A549 treated with ZK216348 at 1 μM for 4 hours (cell line): Measurements from ENCODE around the gene OR13F1. TPM values are rescaled to one million over a fixed set of nuclear protein-coding genes. Genes with fewer than 3 reads are reported as not detected.

ENCODE experiments used
- total RNA-seq: library from RNA; stranded (reverse); fragments of 200-300 nt; extraction: Qiagen RNA extraction; gene quantifications from 5 replicates; pipeline ENCODE4 v1.2.3, GENCODE V29; 2022; ENCODE audit warnings: low read depth

Gene OR13F1, protein sequence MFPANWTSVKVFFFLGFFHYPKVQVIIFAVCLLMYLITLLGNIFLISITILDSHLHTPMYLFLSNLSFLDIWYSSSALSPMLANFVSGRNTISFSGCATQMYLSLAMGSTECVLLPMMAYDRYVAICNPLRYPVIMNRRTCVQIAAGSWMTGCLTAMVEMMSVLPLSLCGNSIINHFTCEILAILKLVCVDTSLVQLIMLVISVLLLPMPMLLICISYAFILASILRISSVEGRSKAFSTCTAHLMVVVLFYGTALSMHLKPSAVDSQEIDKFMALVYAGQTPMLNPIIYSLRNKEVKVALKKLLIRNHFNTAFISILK
- total RNA-seq: not detected in 5 replicates

DNA sequence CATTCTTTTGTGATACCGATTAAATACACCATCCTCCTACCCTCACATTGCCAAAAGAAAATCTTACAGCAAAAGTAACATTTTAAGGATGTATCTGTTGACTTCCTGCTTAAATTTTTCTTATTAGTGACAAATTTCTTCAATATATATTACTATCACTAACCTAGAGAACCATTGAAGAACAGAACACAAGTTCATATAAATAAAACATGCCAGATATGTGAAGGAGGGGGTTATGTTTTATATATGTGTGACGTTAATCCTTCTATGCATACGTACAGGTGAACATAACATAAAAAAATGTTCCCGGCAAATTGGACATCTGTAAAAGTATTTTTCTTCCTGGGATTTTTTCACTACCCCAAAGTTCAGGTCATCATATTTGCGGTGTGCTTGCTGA, at the start of gene OR13F1:
OR13F1 (plus strand) TSS at position 301 of the 400 bp plus-strand sequence; CDS start at position 301, 0 bp downstream.

GRCh38 chr9:104527109-104527508, 23.0 kb downstream of the OR13F1 start, which contains the start of gene OR13C4:
TSS of gene OR13C4 (minus strand) at chr9:104527209. CDS start at chr9:104527209, 0 bp downstream.

DNA sequence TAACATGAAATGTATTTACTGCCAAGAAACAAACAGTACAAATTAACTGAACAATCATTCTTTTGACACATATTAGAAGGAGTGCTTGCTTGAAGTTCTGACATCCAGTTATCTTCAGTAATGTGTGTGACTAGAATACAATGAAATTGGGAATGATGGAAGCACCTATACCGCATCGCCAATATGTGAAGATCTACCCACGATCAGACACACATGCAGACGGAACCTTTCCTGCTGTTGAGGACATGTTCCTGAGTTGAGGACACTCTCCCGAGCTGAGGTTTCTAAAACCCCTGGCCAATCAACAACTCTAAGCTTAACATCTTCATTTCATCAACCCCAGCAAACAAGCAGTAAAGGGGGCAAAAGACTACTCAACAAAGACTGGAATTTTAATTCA, 32.7 kb downstream of the OR13F1 start, which contains the start of gene OR13C3:
OR13C3 (minus strand) TSS at position 101 of the 400 bp plus-strand sequence. CDS start 133 bp downstream, outside the sequence.

Other genes with a start within 250 kb of the OR13F1 start
- not detected in 5 replicates for gene OR13C4, start 22.9 kb downstream of the OR13F1 start, total RNA-seq
- not detected in 5 replicates for gene OR13C3, start 32.6 kb downstream of the OR13F1 start, total RNA-seq
- not detected in 5 replicates for gene OR13C8, start 64.9 kb downstream of the OR13F1 start, total RNA-seq
- gene OR13C5, start 95.2 kb downstream of the OR13F1 start, total RNA-seq: not detected in 5 replicates
- gene OR13C2, start 101.4 kb downstream of the OR13F1 start, total RNA-seq: not detected in 5 replicates
- not detected in 5 replicates for gene OR13C9, start 113.9 kb downstream of the OR13F1 start, total RNA-seq
- not detected in 5 replicates for gene OR13D1, start 190.3 kb downstream of the OR13F1 start, total RNA-seq
- 10.5 to 17.0 TPM (median 14.8 TPM) in 5 replicates for gene NIPSNAP3A, start 243.4 kb downstream of the OR13F1 start, total RNA-seq